DND-41 (cell line): ENCODE results near the gene PCIF1.

Source experiments
- ATAC-seq: fragments of 200-7000 bp; cut with Tn5 transposase; 3 replicates; pipeline ENCODE4 v1.9.1; 2021; ENCODE audit warnings: low read depth; ENCODE audit not compliant: insufficient read depth
- DNase-seq: peaks from one replicate; pipeline ENCODE4 v3.0.0-alpha.2; 2020
- H2AFZ ChIP-seq: 2 replicates; pipeline ENCODE4 v1.6.0; 2012; ENCODE audit warnings: low read depth, low read length
- H3K27ac ChIP-seq: 2 replicates; pipeline ENCODE4 v1.5.1; 2012; ENCODE audit warnings: low read length, inconsistent platforms
- H3K27me3 ChIP-seq: fragments of 200-600 bp; sonication (generic); 2 replicates; pipeline ENCODE4 v1.6.0; 2012; ENCODE audit warnings: low read length, mild to moderate bottlenecking, inconsistent platforms; ENCODE audit not compliant: insufficient read depth, poor library complexity
- H3K36me3 ChIP-seq: 2 replicates; pipeline ENCODE4 v1.5.1; 2012; ENCODE audit warnings: low read length, inconsistent platforms; ENCODE audit not compliant: insufficient read depth
- H3K4me1 ChIP-seq: 2 replicates; pipeline ENCODE4 v1.5.1; 2012; ENCODE audit warnings: mild to moderate bottlenecking, low read length; ENCODE audit not compliant: insufficient read depth
- H3K4me2 ChIP-seq: 2 replicates; pipeline ENCODE4 v1.6.0; 2012; ENCODE audit warnings: mild to moderate bottlenecking, moderate library complexity, low read length, inconsistent platforms; ENCODE audit not compliant: insufficient read depth
- H3K4me3 ChIP-seq, 2 experiments: fragments of 200-600 bp in 1 of 2; shearing (Covaris generic) in 1 of 2; 2 replicates each; pipeline ENCODE4 v1.5.1; 2012 to 2016; ENCODE audit warnings: inconsistent platforms in 2 of 2, low read length in 2 of 2, mild to moderate bottlenecking in 2 of 2, low read depth in 1 of 2, moderate library complexity in 1 of 2
- H3K79me2 ChIP-seq: 2 replicates; pipeline ENCODE4 v1.6.0; 2012; ENCODE audit warnings: low read length, inconsistent platforms; ENCODE audit not compliant: insufficient read depth
- H3K9ac ChIP-seq: 2 replicates; pipeline ENCODE4 v1.6.0; 2012; ENCODE audit warnings: low read depth, mild to moderate bottlenecking, inconsistent platforms, low read length, moderate library complexity
- H3K9me3 ChIP-seq: 2 replicates; pipeline ENCODE4 v1.5.1; 2012; ENCODE audit warnings: low read length, moderate library complexity, mild to moderate bottlenecking, inconsistent platforms; ENCODE audit not compliant: insufficient read depth, severe bottlenecking
- H4K20me1 ChIP-seq: 2 replicates; pipeline ENCODE4 v1.6.0; 2012; ENCODE audit warnings: low read length; ENCODE audit not compliant: insufficient read depth
- CTCF ChIP-seq: IDR thresholded peaks from 2 replicates; pipeline ENCODE4 v1.5.1; 2012; ENCODE audit warnings: borderline replicate concordance, low read length, moderate library complexity, mild to moderate bottlenecking; ENCODE audit not compliant: poor library complexity, severe bottlenecking; ENCODE audit errors: extremely low read depth
- EZH2 ChIP-seq: IDR thresholded peaks from 3 replicates; pipeline ENCODE4 v1.6.1; 2012; ENCODE audit warnings: borderline replicate concordance, low read depth, mild to moderate bottlenecking, moderate library complexity, low read length, inconsistent platforms; ENCODE audit not compliant: severe bottlenecking

PCIF1 gene

GRCh38 chr20:45913116-45913515 is 21.4 kb upstream of the PCIF1 start:
- TF ChIP-seq CTCF (no peak), EZH2 (no peak)
- no peaks in the 10 kb centered on the region for H3K79me2 ChIP-seq
- H3K9me3 ChIP-seq = no peaks in the 10 kb centered on the region
- H3K4me2 ChIP-seq = no peak overlapping the region
- H2AFZ ChIP-seq = no peak overlapping the region
- H3K9ac ChIP-seq = no peak overlapping the region
- H3K4me1 ChIP-seq = no peaks in the 10 kb centered on the region
- no peaks in the 10 kb centered on the region for H4K20me1 ChIP-seq
- H3K27ac ChIP-seq = no peak overlapping the region
- peaks cover 4% of the 10 kb centered on the region for H3K27me3 ChIP-seq
- ATAC-seq (no peak), DNase-seq (no peak)
- H3K36me3 ChIP-seq = no peaks in the 10 kb centered on the region
- no peak overlapping the region for H3K4me3 ChIP-seq

GRCh38 chr20:45917790-45918141 is 16.7 kb upstream of the PCIF1 start:
- no peak for ATAC-seq
- H3K9ac ChIP-seq = no peak overlapping the region
- no peak overlapping the region for H2AFZ ChIP-seq
- no peaks in the 10 kb centered on the region for H3K36me3 ChIP-seq
- no peaks in the 10 kb centered on the region for H3K4me1 ChIP-seq
- no peaks in the 10 kb centered on the region for H4K20me1 ChIP-seq
- H3K27me3 ChIP-seq = peaks cover 11% of the 10 kb centered on the region
- no peaks in the 10 kb centered on the region for H3K79me2 ChIP-seq
- no peak for TF ChIP-seq EZH2
- no peak overlapping the region for H3K27ac ChIP-seq
- H3K4me2 ChIP-seq = no peak overlapping the region
- H3K9me3 ChIP-seq = no peaks in the 10 kb centered on the region
- no peak for DNase-seq
- no peak overlapping the region for H3K4me3 ChIP-seq

GRCh38 chr20:45918182-45918737 is 16.2 kb upstream of the PCIF1 start:
- no peak overlapping the region for H2AFZ ChIP-seq
- no peak overlapping the region for H3K4me2 ChIP-seq
- no peaks in the 10 kb centered on the region for H3K79me2 ChIP-seq
- H4K20me1 ChIP-seq = no peaks in the 10 kb centered on the region
- H3K27ac ChIP-seq = no peak overlapping the region
- H3K4me3 ChIP-seq = no peak overlapping the region
- no peak for TF ChIP-seq CTCF
- TF ChIP-seq EZH2 = no peak
- H3K9me3 ChIP-seq = no peaks in the 10 kb centered on the region
- ATAC-seq (no peak), DNase-seq (no peak)
- no peaks in the 10 kb centered on the region for H3K4me1 ChIP-seq
- no peaks in the 10 kb centered on the region for H3K36me3 ChIP-seq
- H3K9ac ChIP-seq = no peak overlapping the region
- H3K27me3 ChIP-seq = peaks cover 11% of the 10 kb centered on the region

GRCh38 chr20:45918779-45919537 is 15.5 kb upstream of the PCIF1 start:
- no peaks in the 10 kb centered on the region for H3K36me3 ChIP-seq
- H4K20me1 ChIP-seq = no peaks in the 10 kb centered on the region
- no peaks in the 10 kb centered on the region for H3K4me1 ChIP-seq
- no peaks in the 10 kb centered on the region for H3K79me2 ChIP-seq
- no peak overlapping the region for H3K27ac ChIP-seq
- no peaks in the 10 kb centered on the region for H3K9me3 ChIP-seq
- no peak overlapping the region for H3K9ac ChIP-seq
- no peak overlapping the region for H2AFZ ChIP-seq
- no peak overlapping the region for H3K4me3 ChIP-seq
- TF ChIP-seq EZH2 (no peak), CTCF (no peak)
- no peak overlapping the region for H3K4me2 ChIP-seq
- DNase-seq (no peak), ATAC-seq (no peak)
- peaks cover 11% of the 10 kb centered on the region for H3K27me3 ChIP-seq
